WI38 (cell line): Measurements from ENCODE around the gene WDR5B.

Experiments
- H3K4me3 ChIP-seq: 2 replicates; pipeline ENCODE4 v1.5.1; 2011; ENCODE audit warnings: low read depth, mild to moderate bottlenecking, control low read depth, low read length
- CTCF ChIP-seq: IDR thresholded peaks from 2 replicates; pipeline ENCODE4 v1.5.1; 2012; ENCODE audit warnings: low read depth, mild to moderate bottlenecking, control low read depth, low read length

WDR5B gene

GRCh38 chr3:122407946-122408345 lies 7.9 kb downstream of the WDR5B start:
- H3K4me3 ChIP-seq, result no peak overlapping the region
- TF ChIP-seq CTCF, result no peak

GRCh38 chr3:122406198-122406597 lies 9.7 kb downstream of the WDR5B start:
- no peak for TF ChIP-seq CTCF
- no peak overlapping the region for H3K4me3 ChIP-seq

GRCh38 chr3:122405015-122405414 lies 10.8 kb downstream of the WDR5B start:
- TF ChIP-seq CTCF, result no peak
- no peak overlapping the region for H3K4me3 ChIP-seq

- no peak for TF ChIP-seq CTCF
- no peak overlapping the region for H3K4me3 ChIP-seq
Measured at GRCh38 chr3:122403489-122403888, 12.4 kb downstream of the WDR5B start.

GRCh38 chr3:122398920-122399319 lies 16.9 kb downstream of the WDR5B start:
- no peak for TF ChIP-seq CTCF

GRCh38 chr3:122397201-122397600 lies 18.7 kb downstream of the WDR5B start:
- TF ChIP-seq CTCF, result no peak
- no peak overlapping the region for H3K4me3 ChIP-seq

More at GRCh38 chr3:122398920-122399319, 16.9 kb downstream of the WDR5B start:
- no peak overlapping the region for H3K4me3 ChIP-seq

GRCh38 chr3:122396511-122396910 lies 19.4 kb downstream of the WDR5B start:
- no peak overlapping the region for H3K4me3 ChIP-seq

More at GRCh38 chr3:122396511-122396910, 19.4 kb downstream of the WDR5B start:
- TF ChIP-seq CTCF, result no peak
